SU-DHL-6 (cell line): ENCODE data around the gene NLGN1.

Experiments used
- EZH2phosphoT487 ChIP-seq: fragments of 200-600 bp; sonication (generic), shearing (Covaris generic); conservative IDR thresholded peaks from 2 replicates; pipeline ENCODE4 v1.6.1; 2018; ENCODE audit warnings: mild to moderate bottlenecking, antibody characterized with exemption, low read length, moderate library complexity, mixed read lengths
- TF ChIP-seq, protein P1 (sequence below): fragments of 200-600 bp; sonication (generic); IDR thresholded peaks from one replicate; pipeline ENCODE4 v1.5.1; 2017; ENCODE audit warnings: antibody characterized with exemption, mild to moderate bottlenecking, low read length, moderate library complexity; ENCODE audit not compliant: insufficient read depth, poor library complexity, severe bottlenecking

DNA sequence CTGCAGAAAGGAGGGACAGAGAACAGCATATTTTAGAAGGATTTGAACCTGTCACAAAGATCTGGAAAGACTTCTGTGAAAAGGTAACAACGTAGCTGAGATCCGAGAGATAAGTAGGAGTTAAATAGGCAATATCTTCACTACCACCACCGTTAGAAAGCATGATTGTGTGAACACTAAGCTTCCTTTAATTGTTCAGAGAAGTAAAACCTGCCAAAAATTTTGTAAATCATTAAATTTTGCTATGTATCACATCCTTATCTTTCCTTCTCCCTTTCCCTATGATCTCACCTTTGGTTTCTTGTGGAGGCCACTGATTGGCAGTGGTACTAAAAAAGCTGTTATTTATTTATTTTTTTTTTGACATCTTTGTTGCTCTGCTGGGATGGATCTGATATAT is 346.9 kb downstream of the NLGN1 start:
- TF ChIP-seq, protein P1, sequence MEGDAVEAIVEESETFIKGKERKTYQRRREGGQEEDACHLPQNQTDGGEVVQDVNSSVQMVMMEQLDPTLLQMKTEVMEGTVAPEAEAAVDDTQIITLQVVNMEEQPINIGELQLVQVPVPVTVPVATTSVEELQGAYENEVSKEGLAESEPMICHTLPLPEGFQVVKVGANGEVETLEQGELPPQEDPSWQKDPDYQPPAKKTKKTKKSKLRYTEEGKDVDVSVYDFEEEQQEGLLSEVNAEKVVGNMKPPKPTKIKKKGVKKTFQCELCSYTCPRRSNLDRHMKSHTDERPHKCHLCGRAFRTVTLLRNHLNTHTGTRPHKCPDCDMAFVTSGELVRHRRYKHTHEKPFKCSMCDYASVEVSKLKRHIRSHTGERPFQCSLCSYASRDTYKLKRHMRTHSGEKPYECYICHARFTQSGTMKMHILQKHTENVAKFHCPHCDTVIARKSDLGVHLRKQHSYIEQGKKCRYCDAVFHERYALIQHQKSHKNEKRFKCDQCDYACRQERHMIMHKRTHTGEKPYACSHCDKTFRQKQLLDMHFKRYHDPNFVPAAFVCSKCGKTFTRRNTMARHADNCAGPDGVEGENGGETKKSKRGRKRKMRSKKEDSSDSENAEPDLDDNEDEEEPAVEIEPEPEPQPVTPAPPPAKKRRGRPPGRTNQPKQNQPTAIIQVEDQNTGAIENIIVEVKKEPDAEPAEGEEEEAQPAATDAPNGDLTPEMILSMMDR, result no peak
- TF ChIP-seq EZH2phosphoT487, result no peak
